AG04450 (cell line): ENCODE data around the gene CNTN5. TPM values are rescaled to one million over a fixed set of nuclear protein-coding genes. Genes with fewer than 3 reads are reported as not detected.

Source experiments
- CTCF ChIA-PET: fragments of 300-600, 350-600 bp; formaldehyde crosslinking; extraction: SDS; loops from one replicate; lab custom pipeline; 2022; ENCODE audit warnings: antibody characterized with exemption, inconsistent platforms; lab: Charles Lee
- POLR2A ChIA-PET: fragments of 350-600 bp; formaldehyde crosslinking; extraction: SDS; loops from one replicate; lab custom pipeline; 2021; ENCODE audit warnings: antibody characterized with exemption, inconsistent platforms; lab: Yijun Ruan, JAX
- DNase-seq: peaks from one replicate; pipeline ENCODE4 v3.0.0-alpha.2; 2011; ENCODE audit warnings: low read depth, low spot score
- H3K27ac ChIP-seq: one replicate; pipeline ENCODE4 v1.5.1; 2012; ENCODE audit warnings: low read depth, low read length, control low read depth
- H3K27me3 ChIP-seq: one replicate; pipeline ENCODE4 v1.6.0; 2012; ENCODE audit warnings: low read length; ENCODE audit not compliant: control insufficient read depth, insufficient read depth
- H3K4me3 ChIP-seq: 2 replicates; pipeline ENCODE4 v1.5.1; 2011; ENCODE audit warnings: mild to moderate bottlenecking, low read depth, low read length, control low read depth
- H3K9me3 ChIP-seq: 2 replicates; pipeline ENCODE4 v1.5.1; 2012; ENCODE audit warnings: low read length; ENCODE audit not compliant: control insufficient read depth, insufficient read depth
- CTCF ChIP-seq: IDR thresholded peaks from 2 replicates; pipeline ENCODE4 v1.5.1; 2011; ENCODE audit warnings: low read depth, low read length, control low read depth, inconsistent platforms
- polyA plus RNA-seq: library from polyadenylated mRNA; depleted of rRNA; stranded (reverse); fragments of >200 nt; gene quantifications from 2 replicates; pipeline ENCODE4 v1.2.3, GENCODE V29; 2011

CNTN5 gene
- polyA plus RNA-seq, 1 experiment, result not detected

- POLR2A ChIA-PET, result no interaction called here
- Histone ChIP-seq H3K9me3 (no peaks in the 10 kb centered on the region; the same call in 1 of the 2 replicates), H3K4me3 (no peak overlapping the region), H3K27me3 (no peaks in the 10 kb centered on the region), H3K27ac (no peak overlapping the region)
- TF ChIP-seq CTCF, result no peak
- CTCF ChIA-PET, result no interaction called here
- DNase-seq, result no peak
Measured at GRCh38 chr11:99812516-99812915, 791.8 kb downstream of the CNTN5 start.

GRCh38 chr11:99814021-99814420 lies 793.3 kb downstream of the CNTN5 start:
- CTCF ChIA-PET, result no interaction called here
- POLR2A ChIA-PET, result no interaction called here
- TF ChIP-seq CTCF, result no peak

GRCh38 chr11:99814738-99815137 lies 794.0 kb downstream of the CNTN5 start:
- no peak for TF ChIP-seq CTCF
- Histone ChIP-seq H3K9me3 (no peaks in the 10 kb centered on the region; the same call in 1 of the 2 replicates), H3K4me3 (no peak overlapping the region), H3K27ac (no peak overlapping the region), H3K27me3 (no peaks in the 10 kb centered on the region)
- ChIA-PET POLR2A (no interaction called here), CTCF (no interaction called here)
- no peak for DNase-seq

More at GRCh38 chr11:99814021-99814420, 793.3 kb downstream of the CNTN5 start:
- Histone ChIP-seq H3K27ac (no peak overlapping the region), H3K4me3 (no peak overlapping the region), H3K9me3 (no peaks in the 10 kb centered on the region; the same call in 1 of the 2 replicates), H3K27me3 (no peaks in the 10 kb centered on the region)
- DNase-seq, result no peak

- POLR2A ChIA-PET, result no interaction called here
- CTCF ChIA-PET, result no interaction called here
- DNase-seq, result no peak
Measured at GRCh38 chr11:99818991-99819390, 798.2 kb downstream of the CNTN5 start.

More at GRCh38 chr11:99818991-99819390, 798.2 kb downstream of the CNTN5 start:
- no peaks in the 10 kb centered on the region; the same call in 1 of the 2 replicates for H3K9me3 ChIP-seq
- no peak for TF ChIP-seq CTCF
- no peak overlapping the region for H3K27ac ChIP-seq
- H3K27me3 ChIP-seq, result no peaks in the 10 kb centered on the region
- no peak overlapping the region for H3K4me3 ChIP-seq
